GM18517 (cell line): ENCODE data around the gene SHANK2.

ENCODE experiments used
- ATAC-seq: cut with Tn5 transposase; IDR thresholded peaks from one replicate; pipeline ENCODE4 v1.9.1; 2021; ENCODE audit warnings: mild to moderate bottlenecking, moderate library complexity; ENCODE audit not compliant: unreplicated experiment

Gene SHANK2

DNA sequence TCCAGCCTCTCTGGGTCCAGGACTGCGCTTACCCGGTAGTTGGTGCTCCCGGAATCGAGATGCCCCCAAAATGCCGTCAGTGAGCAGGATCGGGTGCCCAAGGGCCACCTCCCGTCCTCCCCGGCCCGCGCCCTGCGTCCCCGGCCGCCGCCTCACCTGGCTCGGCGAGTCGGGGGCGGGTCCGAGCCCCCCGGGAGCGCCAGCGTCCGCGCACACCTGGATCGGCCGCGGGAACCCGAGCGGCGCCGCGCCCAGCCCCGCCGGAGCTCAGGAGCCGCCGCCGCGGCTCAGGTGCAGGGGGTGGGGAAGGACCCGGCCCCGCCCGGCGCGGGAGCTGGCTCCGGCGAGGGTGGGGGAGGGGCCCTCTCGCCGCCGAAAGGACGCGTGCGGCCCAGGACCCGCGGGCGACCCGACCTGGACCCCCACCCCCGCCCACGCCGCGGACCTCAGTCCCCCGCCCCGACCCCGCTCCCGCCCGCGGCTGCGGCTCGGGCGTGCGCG lies at the start of gene SHANK2:
Gene SHANK2, minus strand, starts transcription at position 309 of the 501 bp plus-strand sequence. CDS start 105,251 bp downstream, outside the sequence.
- ATAC-seq: no peak

DNA sequence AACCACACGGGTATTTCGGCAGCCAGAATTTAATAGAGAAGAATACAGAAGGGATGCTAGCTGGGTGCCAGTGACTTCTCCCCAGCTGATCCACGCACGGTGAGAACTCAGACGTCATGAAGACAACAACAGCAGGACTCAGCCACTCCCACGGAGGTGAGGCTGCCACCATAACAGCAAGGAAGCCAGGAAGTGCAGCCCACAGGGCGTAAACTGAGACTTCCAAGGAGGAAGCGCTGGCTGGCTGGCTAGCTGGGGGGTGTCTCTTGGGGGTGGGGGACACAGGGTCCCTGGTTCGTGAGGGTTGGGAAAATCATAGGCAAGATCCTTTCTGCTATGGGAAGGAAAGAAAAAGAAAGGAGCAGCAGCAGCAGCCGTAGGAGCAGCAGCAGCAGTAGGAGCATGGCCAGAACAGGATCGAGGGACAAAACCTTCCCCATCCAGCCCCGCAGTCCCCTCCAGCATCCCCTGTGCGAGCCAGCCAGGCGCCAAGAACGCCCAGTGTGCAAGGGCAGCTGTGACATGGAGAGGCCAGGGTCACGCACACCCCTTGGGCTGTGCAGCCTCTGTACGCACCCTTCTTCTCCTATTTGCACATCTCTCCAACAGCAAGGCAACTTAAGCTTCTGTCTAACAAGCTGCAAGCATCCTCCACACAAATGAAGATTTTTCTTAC lies 49.6 kb upstream of the SHANK2 start:
- ATAC-seq: no peak

DNA sequence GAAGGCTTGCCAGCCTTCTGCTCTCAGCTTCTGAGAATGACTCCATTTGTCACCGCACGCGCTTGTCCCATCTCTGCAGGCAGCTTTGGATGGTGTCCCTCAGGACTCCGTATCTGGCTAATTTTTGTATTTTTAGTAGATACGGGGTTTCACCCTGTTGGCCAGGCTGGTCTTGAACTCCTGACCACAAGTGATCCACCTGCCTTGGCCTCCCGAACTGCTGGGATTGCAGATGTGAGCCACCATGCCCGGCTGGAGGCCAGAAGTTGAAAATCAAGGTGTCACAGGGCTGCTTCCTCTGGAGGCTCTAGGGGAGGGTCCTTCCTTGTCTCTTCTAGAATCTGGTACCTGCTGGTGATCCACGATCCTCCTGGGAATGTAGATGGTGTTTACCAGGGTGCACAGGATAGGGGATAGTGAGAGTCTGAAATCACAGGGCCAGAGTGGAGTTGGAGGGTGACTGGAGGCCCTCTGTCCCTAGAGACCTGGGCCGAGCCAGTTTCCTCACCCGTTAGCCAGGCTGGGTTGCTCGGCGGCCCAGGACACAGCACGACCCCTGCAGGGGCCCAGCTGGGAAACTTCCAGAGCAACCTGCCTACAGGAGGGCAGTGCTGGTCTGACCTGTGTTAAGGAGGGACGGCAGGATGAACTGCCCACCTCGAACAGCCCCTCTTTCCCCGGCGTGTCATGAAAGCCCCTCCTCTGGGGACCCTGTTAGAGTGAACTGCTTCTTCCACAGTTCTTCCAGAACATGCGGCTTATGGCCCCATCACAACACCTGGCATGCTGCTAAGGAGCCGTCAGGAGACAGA lies 48.9 kb upstream of the SHANK2 start:
- ATAC-seq: no peak

DNA sequence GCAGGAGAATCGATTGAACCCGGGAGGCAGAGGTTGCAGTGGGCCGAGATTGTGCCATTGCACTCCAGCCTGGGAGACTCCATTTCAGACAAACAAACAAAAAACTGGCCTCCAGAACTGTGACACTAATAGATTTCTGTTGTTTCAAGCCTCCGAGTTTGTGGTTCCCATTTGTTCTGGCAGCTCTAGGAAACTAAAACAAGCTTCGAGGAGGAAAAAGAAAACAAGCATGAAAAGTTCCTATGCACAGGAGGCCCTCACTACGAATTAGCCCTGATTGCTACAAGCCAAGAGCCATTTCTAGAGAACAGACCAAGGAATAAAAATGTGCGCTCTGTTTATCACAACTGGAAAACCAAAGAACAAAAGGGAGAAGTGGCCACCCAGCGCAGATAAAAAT lies 47.8 kb upstream of the SHANK2 start:
- no peak for ATAC-seq

DNA sequence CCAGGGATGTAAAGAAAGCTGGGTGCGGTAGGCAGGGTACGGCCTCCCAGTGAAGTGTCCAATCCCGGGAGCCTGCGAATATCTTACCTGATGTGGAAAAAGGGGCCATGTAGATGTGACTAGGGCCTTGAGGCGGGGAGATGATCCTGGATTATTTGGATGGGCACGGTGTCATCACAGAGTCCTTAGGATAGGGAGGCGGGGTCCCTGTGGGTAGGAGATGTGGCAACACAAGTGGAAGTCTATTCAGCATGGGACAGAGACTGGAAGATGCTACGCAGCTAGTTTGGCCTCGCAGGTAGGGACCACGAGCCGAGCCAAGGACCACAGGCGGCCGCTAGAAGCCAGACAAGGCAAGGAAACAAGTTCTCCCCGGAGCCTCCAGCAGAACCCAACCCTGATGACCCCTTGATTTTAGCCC lies 46.4 kb upstream of the SHANK2 start:
- ATAC-seq: no peak

DNA sequence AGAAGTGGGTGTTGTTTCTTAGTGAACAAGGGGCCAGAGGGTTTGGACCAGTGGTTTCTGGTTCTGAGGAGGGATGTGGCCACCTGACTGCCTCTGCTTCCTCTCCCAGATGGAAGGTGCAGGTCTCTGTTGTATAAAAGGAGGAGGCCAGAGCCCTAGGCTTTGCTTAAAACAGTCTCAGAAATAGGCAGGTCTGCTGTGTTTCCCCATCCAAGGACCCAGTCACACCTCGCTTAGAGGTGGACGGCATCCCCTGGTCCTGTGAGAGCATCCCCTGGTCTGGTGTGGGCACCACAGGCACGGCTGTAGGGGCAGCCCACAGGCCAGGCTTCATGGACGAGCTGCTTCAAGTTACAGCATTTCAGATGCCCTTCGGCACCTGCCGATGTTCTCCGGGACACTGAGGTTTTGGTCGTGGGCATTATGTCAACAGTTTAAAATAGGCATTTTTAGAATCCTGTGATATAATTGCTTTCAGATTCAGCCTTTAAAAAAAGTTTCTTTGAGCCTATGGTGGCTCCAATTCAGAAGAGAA lies 45.7 kb upstream of the SHANK2 start:
- ATAC-seq: no peak

DNA sequence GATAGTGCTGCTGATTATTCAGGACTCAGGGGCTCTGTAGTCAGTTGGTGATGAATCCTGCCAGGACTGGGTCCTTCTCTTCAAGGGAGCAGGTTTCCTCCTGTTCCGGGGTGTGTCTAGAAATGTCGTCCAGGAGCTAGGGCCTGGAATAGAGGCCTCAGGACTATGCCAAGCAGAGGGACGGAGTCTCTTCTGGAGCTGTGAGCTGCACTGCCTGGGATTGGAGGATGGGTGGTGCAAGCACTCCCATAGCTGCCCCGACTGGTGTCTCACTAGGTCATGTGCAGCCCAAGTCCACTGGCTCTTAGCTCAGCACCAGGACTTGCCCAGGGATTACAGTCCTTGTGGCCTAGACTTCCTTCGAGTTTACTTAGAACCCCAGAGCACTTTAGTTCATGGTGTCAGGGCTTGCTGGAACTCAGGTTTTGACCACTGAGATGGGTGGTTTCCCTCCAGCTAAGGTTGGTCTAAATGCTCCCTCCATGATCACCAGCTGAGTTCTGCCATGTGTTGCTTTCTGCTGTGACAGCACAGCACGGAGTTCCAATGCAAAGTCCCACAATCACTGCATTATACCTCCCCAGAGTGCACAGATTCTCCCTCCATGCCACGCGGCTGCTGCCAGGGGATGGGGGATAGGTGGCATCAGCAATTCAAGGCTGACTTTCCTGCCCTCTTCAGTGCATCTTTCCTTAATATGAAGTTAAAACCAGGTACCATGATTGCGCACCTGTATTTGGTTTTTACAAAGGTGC lies 42.6 kb upstream of the SHANK2 start:
- no peak for ATAC-seq

DNA sequence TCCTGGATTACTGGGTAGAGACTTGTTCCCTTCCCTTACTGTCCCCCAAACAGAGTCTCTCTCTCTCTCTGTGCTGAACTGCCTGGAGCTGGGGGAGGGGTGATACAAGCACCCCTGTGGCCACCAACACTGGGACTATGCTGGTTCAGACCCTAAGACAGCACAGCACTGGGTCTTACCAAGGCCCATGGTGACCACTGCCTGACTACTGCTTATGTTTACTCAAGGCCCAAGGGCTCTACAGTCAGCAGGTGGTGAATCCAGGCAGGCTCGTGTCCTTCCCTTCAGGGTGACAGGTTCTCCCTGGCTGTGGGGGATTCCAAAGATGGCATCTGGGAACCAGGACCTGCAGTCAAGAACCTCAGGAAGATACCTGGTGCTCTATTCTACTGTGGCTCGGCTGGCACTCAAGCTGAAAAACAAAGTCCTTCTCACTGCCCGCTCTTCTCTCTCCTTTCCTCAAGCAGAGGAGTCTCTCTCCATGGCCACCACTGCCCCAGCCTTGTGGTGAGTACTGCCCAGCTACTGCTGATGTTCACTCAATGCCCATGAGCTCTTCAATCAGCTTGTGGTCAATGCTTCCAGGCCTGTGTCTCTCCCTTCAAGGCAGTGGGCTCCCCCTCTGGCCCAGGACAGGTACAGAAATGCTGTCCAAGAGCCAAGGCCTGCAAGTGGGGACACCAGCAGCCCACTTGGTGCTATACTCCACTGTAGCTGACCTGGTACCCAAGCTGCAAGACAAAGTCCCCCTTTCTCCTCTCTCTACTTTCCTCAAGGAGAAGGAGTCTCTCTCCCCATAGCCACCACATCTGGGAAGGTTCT lies 41.8 kb upstream of the SHANK2 start:
- ATAC-seq: no peak

DNA sequence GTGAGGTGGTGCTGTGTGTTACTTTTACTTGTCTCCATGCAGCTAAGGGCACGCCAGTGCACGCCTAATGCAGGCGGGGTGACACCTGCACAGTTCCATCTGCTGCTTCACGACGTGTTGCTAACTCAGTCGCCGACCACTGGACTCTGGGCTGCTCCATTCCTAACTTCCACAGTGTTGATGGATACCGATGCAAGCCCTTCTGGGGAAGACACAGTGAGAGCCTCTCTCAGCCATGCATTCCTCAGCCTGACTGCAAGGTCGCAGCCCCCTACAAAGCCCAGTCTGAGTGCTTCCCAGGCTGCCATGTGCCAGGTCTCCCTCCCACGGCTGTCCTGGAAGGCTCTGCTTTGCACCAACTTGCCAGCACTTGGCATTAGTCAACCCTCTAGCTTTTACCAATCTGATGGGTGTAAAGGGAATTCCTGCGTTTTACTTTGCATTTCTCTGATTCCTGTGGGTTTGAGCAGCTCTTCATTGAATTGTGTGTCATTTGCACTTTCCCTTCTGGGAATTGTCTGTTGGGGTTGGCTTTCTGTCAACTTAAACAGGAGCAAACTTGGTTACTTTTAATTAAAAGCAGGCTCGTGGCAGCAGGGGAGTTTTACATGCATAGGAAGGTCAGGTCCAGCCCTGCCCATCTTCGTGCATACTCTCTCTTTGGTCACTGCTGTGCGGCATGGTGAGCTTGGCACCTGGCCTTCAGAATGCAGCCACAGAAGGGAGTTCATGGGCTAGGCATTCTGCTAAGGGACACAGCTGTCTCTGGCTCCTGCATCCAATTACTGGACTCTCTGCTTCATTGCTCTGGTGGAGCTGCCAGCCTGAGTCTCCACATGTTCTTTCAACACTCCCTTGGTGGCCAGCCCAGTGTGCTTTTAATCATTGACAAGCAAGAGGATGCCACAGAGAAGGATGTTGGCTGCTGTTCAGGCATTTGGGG lies 34.6 kb upstream of the SHANK2 start:
- no peak for ATAC-seq

DNA sequence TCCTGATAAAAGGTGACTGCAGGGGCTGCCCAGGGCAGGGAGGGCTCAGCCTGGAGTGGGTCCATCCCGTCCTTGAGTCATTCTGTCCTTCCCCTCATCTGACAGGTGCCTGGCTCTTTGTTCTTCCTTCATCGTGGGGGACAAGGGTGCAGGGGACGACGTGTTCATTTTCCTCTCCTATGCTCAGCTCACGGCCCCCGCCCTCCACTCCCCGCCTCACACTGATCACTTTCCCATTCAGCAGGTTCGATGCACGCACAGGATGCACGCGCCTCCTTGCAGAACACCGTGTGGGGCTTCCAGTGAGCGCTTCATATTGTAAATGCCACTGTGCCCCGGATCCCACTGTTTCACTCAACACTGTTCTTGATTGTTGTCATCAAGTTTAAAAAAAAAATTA lies 32.7 kb upstream of the SHANK2 start:
- ATAC-seq: no peak

DNA sequence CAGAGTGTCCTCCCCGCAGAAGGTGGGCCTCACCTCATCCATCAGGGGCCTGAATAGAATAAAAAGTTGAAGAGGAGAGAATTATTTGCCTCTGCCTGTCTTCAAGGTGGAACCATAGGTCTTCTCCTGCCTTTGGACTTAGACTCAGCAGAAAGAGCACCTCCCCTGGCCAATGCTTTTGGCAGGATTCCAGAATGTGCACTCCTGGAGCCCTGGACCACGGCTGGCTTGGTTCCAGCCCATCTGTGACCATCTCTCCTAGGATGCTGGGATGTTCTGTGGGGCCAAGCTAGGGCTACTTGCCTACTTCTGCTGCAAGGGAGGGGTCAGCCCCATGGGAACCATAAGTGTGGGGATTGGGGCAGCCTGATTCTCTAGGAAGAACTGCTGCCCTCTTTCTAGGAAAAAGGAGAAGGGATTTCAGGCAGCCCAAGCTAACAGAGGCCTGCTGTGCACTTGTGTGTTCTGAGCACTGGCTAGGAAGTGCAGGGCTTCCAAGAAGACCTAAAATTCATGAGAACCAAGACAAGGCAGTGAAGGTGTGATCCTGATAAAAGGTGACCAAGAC lies 32.2 kb upstream of the SHANK2 start:
- ATAC-seq: no peak

DNA sequence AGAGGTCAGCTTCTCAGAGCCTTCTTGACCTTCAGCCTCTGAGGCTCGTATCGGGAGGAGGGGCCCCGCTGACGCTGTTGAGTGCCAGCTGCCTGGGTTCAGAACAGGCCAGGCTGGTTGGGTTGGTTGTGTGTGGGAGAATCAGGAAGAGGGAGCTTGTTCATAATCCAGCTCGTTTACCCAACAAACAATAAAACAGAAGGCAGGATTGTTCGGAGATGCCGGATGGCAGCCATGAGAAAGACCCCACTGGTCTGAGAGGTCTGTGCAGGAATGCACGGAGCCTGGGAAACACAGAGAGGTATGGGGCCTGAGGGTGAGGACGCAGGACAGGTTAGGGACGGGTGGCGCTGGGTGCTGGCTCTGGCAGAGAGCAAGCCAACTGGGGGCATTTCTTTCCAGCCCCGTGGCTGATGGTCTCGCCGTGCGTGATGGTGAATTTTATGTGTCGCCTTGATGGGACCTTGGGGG lies 31.6 kb upstream of the SHANK2 start:
- ATAC-seq: no peak

DNA sequence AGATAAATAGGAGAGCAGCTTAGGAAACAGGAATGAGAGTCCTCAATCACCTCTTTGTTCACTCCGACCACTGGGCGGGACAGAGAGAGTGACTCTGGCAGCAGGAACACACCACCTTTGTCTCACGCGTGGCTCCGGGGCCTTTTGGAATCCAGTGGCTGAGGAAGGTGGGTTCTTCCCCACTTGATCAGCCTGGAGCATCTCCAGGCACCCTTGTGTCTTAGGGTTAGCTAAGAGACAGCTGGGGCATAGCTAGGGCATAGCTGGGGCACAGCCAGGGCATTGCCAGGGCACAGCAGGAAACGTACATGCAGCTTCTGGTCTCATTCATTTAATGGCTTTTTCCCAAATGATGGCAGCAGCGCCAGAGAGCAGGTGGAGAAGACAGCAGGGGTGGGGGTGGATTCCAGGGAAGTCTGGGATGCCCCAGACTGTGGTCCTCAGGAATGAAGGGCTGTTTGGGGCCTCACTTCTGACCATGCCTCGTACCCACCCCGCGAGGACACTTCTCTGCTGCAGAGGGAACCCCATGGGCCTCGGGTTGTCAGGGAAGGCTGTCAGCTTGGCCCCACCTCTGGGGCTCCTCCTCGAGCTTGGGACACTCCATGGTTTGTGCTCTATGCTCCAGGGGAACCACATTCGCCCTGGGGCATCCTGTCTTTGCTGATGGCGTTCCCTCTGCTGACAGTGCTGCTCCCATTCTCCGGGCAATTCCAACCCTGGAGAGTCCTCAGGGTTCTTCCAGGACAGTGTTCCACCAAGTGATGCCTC lies 30.4 kb upstream of the SHANK2 start:
- ATAC-seq: no peak

DNA sequence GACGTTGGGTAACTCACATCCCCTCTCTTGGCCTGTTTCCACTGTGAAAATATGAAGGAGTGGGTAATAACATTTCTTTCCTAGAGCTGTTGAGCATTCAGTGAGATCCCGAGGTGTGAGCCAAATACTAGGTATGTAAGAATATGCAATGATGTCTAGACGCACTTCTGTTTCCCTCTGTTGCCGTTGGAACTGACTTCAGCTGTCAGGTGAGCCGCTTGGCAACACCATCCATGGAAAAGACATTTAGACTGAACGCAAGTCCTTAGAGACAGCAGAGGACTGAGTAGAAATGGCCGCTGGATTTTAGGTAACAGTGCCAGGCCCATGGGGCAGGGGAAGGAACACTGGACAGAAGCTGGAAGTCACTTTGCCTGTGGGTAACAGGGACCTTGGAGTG lies 29.5 kb upstream of the SHANK2 start:
- no peak for ATAC-seq

DNA sequence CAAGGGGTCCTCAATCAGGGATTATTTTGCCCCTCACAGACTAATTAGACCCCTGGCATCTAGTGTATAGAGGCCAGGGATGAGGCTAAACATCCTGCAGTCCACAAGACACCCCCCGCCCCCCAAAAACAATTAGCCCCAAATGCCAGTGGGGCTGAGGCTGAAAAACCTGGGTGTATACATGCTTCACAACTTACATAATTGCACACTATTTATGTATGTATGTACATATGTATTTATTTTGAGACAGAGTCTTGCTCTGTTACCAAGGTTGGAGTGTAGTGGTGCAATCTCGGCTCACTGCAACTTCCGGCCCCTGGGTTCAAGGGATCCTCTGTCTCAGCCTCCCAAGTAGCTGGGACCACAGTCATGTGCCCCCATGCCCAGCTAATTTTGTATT lies 28.8 kb upstream of the SHANK2 start:
- ATAC-seq: no peak

DNA sequence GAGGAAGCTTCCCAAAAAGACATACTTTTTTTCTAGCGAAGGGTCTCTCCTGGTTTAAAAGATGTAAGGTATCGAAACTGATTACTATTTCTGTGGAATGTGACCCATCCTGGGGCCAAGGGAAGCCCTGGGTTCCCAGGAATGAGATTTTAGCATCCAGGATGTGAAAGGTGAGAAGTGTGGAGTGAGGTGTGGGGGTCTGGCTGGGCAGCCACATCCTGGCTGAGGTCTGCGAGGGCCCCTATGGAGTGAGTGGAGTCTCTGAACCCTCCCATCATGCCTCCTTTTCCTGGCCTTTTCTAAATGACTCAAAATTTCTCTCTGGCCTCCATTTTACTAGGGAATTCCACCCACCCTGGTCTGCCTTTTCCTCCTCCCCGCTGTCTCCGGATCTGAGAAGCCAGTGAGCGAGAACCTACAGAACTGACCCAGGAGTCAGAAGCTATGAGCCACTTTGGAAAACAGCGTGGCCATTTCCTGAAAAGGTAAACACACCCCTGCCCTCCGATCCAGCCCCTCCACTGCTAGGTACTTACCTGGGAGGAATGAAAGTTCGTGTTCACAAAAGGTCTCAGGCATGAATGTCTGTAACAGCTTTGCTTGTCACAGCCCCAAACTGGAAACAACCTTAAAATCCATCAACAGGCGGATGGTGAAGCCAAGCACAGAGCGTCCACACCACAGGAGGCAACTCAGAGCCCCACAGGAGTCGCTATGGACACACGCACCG lies 27.7 kb upstream of the SHANK2 start:
- ATAC-seq: no peak

DNA sequence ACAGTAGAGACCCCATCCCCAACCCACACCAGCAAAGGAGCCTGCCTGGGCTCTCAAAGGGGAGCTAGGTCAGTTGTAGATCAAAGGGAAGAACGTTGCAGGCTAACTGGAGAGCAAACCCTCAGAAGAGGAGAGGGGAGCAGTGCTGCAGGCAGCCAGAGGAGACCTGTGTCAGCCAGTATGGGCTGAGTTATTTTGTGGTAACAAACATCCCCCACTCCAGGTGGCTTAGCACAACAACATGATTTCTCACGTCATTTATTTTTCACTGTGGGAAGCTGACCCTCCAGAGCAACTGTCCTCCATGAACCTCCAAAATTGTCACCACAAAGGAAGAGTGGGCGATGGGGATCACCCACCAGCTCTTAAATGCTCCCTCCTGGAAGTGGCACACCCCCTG lies 19.8 kb upstream of the SHANK2 start:
- ATAC-seq: no peak
